Prostate gland (tissue), 2 donors: ENCODE measurements around the gene DEFB124. TPM values are rescaled to one million over a fixed set of nuclear protein-coding genes. Genes with fewer than 3 reads are reported as not detected.

Source experiments
- DNase-seq: peaks from one replicate; pipeline ENCODE4 v3.0.0-alpha.2; 2019; ENCODE audit warnings: low spot score
- H3K27ac ChIP-seq, 2 donors: fragments of 200-600 bp; sonication (generic); 2 replicates each; pipeline ENCODE4 v1.5.1; 2017 to 2019
- H3K27me3 ChIP-seq: fragments of 200-600 bp; sonication (generic); replicated peaks from 2 replicates; pipeline ENCODE4 v1.5.1; 2019; ENCODE audit not compliant: insufficient read depth
- H3K36me3 ChIP-seq, 2 donors: fragments of 200-600 bp; sonication (generic); 1 replicate in 1 of 2; 2 replicates in 1 of 2; pipeline versions ENCODE4 v1.5.1 to v1.8.1; 2017 to 2019
- H3K4me1 ChIP-seq: fragments of 200-600 bp; sonication (generic); replicated peaks from 2 replicates; pipeline ENCODE4 v1.5.1; 2019
- H3K4me3 ChIP-seq, 2 donors: fragments of 200-600 bp; sonication (generic); 2 replicates each; pipeline ENCODE4 v1.5.1; 2017 to 2019
- H3K9me3 ChIP-seq: fragments of 200-600 bp; sonication (generic); 2 replicates; pipeline ENCODE4 v1.5.1; 2017
- CTCF ChIP-seq, 4 experiments: fragments of 200-600 bp in 2 of 4; fragments of 450-650 bp in 2 of 4; sonication (generic) in 2 of 4; IDR thresholded peaks; 1 replicate in 3 of 4; 2 replicates in 1 of 4; pipeline ENCODE4 v1.5.1; 2016 to 2019; ENCODE audit warnings: antibody characterized with exemption in 4 of 4, mild to moderate bottlenecking in 2 of 4, moderate library complexity in 2 of 4
- POLR2A ChIP-seq: fragments of 450-650 bp; IDR thresholded peaks from one replicate; pipeline ENCODE4 v1.6.1; 2016; ENCODE audit warnings: antibody characterized with exemption, mild to moderate bottlenecking
- POLR2AphosphoS5 ChIP-seq: sonication (generic); formaldehyde crosslinking; IDR thresholded peaks from one replicate; pipeline ENCODE4 v1.6.1; 2017; ENCODE audit warnings: antibody characterized with exemption
- WGBS: methylation state at CpG from one replicate; pipeline ENCODE4 v1.1.5; 2018; 5-methylcytosine and 5-hydroxymethylcytosine counted together
- intact Hi-C: fragments of 100-400 bp; cut with DNase I; formaldehyde crosslinking; loops from one replicate; pipeline ENCODE4 v1.14.2; 2022
- total RNA-seq, 2 donors: library from RNA; depleted of rRNA; stranded (reverse); fragments of >200 nt; gene quantifications; one replicate each; pipeline ENCODE4 v1.1.0, GENCODE V29; 2016

The DEFB124 gene
- total RNA-seq, 2 donors from 2014 or later: not detected

- 89% methylated on average over 1 of the region's 1 CpG for WGBS
- no peak for DNase-seq
- Histone ChIP-seq H3K27me3 (no peaks in the 10 kb centered on the region), H3K4me1 (no peaks in the 10 kb centered on the region), H3K4me3 (no peak overlapping the region), H3K27ac (no peak overlapping the region), H3K9me3 (no peaks in the 10 kb centered on the region), H3K36me3 (no peaks in the 10 kb centered on the region)
- no peak for TF ChIP-seq POLR2AphosphoS5
- TF ChIP-seq POLR2A: no peak
- no peak for TF ChIP-seq CTCF (IDR thresholded peaks at IDR 0.05)
- intact Hi-C loops: no loop called here
These were observed 20.6 kb downstream of the DEFB124 start for GRCh38 chr20:31454361-31454760.

GRCh38 chr20:31452575-31452974 is 22.4 kb downstream of the DEFB124 start:
- TF ChIP-seq CTCF (IDR thresholded peaks at IDR 0.05) (no peak), POLR2A (no peak), POLR2AphosphoS5 (no peak)
- 80% methylated on average over 2 of the region's 2 CpGs for WGBS
- no peak for DNase-seq
- no peaks in the 10 kb centered on the region for H3K36me3 ChIP-seq
- no peaks in the 10 kb centered on the region for H3K9me3 ChIP-seq
- no peaks in the 10 kb centered on the region for H3K27me3 ChIP-seq
- H3K4me1 ChIP-seq: no peaks in the 10 kb centered on the region
- intact Hi-C loops: no loop called here
- no peak overlapping the region for H3K27ac ChIP-seq
- H3K4me3 ChIP-seq: no peak overlapping the region

- no peak for DNase-seq
- no peak for TF ChIP-seq POLR2A
- TF ChIP-seq POLR2AphosphoS5: no peak
- TF ChIP-seq CTCF (IDR thresholded peaks at IDR 0.05): no peak
- intact Hi-C loops: no loop called here
- H3K4me1 ChIP-seq: no peaks in the 10 kb centered on the region
- no peak overlapping the region for H3K4me3 ChIP-seq
- no peaks in the 10 kb centered on the region for H3K36me3 ChIP-seq
- H3K9me3 ChIP-seq: no peaks in the 10 kb centered on the region
- 59% methylated on average over 8 of the region's 8 CpGs for WGBS
- no peak overlapping the region for H3K27ac ChIP-seq
- H3K27me3 ChIP-seq: no peaks in the 10 kb centered on the region
These were observed 25.2 kb downstream of the DEFB124 start for GRCh38 chr20:31449511-31450414.

GRCh38 chr20:31446084-31446819 is 28.7 kb downstream of the DEFB124 start:
- Histone ChIP-seq H3K4me1 (no peaks in the 10 kb centered on the region), H3K36me3 (no peaks in the 10 kb centered on the region), H3K9me3 (no peaks in the 10 kb centered on the region), H3K27me3 (no peaks in the 10 kb centered on the region), H3K27ac (no peak overlapping the region), H3K4me3 (no peak overlapping the region)
- DNase-seq: no peak
- intact Hi-C loops: no loop called here
- TF ChIP-seq CTCF (IDR thresholded peaks at IDR 0.05) (no peak), POLR2AphosphoS5 (no peak), POLR2A (no peak)
- WGBS: 65% methylated on average over 12 of the region's 12 CpGs
